ENCODE data around the gene MSX2.

Gene MSX2

DNA sequence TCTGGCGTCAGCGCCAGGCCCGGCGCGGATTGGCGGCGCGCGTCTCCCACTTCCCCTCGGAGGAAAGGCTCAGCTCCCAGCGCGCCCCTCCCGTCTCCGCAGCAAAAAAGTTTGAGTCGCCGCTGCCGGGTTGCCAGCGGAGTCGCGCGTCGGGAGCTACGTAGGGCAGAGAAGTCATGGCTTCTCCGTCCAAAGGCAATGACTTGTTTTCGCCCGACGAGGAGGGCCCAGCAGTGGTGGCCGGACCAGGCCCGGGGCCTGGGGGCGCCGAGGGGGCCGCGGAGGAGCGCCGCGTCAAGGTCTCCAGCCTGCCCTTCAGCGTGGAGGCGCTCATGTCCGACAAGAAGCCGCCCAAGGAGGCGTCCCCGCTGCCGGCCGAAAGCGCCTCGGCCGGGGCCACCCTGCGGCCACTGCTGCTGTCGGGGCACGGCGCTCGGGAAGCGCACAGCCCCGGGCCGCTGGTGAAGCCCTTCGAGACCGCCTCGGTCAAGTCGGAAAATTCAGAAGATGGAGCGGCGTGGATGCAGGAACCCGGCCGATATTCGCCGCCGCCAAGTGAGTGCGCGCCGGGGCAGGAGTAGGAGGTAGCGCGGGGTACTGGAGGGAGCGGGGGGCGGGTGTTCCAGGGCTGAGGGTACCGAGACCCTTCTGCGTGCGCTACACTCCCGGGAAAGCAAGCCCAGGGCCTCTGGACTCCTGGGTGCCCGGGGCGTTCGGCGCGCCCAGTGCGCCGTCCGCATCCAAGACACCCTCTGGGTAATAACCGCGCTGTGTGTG, at the start of gene MSX2:
Gene MSX2 (plus strand): TSS at position 99 of the 777 bp plus-strand sequence. CDS start 78 bp downstream, at position 177.
- no peak for DNase-seq

DNA sequence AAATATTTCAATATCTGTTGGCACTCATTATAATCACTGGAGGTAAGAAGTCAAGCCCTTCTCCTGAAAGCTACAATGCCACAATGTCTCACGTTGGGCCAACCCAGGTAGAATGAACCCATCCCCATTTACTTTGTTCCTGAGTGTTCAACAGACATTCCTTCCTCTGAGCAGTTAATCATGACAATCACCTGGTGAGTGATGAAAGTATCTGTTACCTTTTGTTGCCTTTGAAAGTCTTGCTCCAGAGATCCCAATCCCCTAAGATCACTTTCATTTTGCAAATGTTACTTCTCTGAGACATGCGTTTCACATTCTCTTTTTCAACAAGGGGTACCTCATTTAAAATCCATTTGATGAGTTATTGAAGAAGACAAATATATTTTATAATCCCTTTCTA, 49.3 kb upstream of the MSX2 start:
- DNase-seq = no peak

DNA sequence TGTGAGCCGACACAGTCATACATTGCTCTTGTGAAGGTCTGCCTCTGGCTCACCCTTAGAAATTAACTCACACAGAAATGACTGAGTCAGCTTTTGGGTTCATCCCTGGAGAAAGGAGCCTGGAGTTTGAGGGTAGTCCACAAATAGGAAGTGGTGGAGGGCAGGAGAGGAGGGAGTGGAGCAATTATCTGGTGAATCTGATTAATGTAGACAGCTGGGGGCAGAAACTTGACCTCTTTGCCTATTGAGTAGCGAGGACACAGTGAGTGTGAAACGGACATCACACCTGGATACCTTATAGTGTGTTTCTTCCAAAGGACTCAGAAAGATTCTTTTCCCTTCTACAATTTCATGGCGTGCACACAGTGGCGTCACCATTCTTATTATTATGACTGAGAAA, 48.5 kb upstream of the MSX2 start:
- DNase-seq = no peak

- no peak for DNase-seq
These were observed 46.3 kb upstream of the MSX2 start for GRCh38 chr5:174678107-174678506.

- DNase-seq = no peak
These were observed 43.3 kb upstream of the MSX2 start for GRCh38 chr5:174680901-174681565.

DNA sequence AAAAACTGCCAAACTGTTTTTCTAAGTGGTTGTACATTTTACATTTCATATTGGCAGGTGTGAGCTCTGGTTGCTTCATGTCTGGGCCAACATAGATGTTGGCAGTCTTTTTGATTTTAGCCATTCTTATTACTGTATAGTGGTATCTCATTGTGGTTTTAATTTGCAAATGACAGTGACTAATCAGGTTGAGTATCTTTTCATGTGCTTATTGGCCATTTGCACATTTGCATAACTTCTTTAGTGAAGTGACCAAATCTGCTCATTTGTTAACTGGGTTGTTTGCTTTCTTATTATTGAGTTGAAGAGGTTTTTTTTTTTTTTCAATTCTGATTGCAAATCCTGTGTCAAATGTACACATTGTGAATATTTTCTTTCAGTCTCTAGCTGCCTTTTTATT, 36.9 kb upstream of the MSX2 start:
- DNase-seq = no peak

DNA sequence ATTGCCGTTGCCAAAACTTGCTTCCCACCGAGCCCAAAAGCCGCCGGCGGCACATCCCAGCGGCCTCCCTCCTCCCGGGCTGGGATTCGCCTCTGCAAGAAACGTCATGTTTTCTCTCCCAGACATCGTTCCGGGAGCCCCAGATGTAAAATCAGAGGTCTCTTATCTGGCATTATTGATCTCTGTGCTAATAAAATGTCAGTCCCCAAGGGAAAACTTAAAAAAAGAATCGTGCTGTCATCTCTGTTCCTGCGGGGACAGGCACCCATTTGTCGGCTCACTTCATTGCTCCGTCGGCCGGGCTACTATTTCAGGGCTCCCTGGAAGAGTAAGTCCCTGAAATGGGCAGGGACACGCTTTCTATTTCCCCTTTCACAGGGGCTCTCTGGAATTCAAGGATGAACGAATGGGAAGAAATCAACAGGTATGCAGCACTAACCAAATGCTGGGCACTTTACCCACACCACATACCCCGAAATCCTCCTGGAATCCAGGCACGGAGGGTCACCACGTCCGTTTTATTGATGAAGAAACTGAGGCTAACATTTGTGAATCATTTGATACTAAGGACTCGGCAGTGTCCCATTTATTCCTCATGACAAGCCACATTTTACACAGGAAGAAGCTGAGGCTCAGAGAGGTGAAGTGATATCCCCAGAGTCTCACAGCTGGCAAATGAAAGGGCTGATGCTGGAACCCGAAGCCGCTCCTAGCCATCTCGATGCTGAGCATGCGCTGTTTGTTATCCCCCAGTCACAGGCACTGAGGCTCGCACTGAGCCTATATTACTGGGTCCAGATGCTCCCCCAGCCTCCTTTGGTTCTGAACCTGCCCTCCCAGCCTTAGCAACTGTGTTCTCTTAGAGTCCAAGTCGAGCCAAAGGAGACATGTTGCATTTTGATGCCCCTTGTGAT, 35.7 kb upstream of the MSX2 start:
- DNase-seq = no peak

DNA sequence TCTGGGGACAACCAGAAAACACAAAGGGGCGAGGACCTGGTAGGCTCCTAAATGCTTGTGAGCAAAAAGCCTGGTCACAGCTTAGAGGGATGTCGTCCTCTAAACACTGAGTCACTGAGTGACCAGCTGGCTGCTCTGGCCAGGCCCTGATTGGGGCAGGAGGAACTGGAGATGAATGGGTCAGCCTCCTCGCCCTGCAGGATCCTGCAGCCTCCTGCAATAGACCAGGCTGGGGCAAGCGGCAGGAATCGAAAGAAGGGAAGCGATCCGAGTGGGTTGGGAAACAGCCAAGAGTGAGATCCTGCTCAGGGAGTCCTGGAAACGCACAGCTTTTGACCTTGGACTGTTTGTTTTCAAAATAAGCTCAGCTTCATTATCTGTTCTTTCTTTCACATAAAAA, 34.1 kb upstream of the MSX2 start:
- DNase-seq = no peak

DNA sequence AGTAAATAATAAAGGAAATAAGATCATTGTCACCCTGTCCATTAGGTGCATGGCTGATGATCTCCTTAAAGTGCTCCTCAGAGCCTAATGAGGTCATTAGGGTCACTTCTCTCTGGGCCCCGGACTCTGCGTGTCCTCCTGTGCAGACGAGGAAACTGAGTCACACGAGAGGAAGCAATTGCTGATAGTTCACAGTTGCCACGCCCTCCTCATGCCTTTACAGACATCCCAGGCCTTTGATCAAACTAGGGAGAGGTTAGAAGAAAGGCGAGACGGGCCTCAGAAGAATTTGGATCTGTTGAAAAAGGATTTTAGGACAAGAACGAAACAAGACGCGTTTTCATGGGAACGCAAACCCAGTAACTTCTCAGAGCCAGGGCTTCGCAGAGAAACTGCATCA, 32.0 kb upstream of the MSX2 start:
- no peak for DNase-seq

GRCh38 chr5:174692982-174693422, 31.4 kb upstream of the MSX2 start:
- DNase-seq = no peak

DNA sequence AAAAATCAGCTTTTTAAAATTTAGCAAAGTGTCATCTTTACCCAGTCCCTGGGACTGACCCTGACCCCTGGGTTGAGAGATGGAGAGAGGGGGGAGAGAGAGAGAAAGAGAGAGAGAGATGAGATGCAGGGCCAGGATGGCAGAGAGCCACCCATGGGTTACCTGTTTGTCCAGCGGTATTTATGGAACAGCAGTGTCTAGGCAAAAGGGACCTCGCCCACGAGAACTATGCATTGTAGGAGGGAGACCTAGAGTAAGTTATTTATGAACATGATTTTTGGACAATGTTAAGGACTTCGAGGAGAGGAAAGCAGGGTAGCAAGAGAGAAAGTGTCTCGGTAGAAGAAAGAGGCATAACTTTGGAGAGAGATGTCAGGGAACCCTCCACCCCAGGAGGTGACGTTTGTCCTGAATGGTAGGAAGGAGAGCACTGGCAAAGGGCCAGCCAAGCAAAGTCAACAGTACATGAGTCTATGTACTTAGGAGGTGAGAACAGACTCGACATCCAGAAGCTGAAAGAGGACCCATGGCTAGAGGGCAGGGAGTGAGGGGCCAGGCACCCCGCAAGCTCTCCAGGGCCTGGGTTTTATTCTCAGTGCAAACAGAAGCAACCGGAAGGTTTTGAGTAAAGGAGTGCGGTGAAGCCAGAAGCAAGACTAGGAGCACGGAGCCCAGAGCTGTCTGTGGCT, 30.5 kb upstream of the MSX2 start:
- DNase-seq = no peak

DNA sequence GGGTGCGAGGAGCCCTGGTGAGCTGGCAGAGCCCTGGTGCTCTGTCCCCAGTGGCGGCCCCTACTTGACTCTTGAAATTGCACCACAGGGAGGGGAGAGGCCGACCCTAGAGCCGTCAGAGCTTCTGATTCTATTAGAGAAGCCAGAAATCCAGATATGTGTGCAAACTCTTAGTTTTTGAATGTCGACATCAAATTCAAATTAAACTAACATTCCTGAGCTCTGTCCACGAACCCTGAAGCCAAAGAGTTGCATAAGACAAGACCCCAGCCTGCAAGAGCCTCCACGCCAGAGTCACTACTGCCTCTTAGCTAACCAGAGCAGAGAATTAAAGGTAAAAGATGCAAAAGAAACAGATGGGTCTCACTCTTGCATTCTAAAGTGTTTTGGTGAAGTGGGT, 29.8 kb upstream of the MSX2 start:
- no peak for DNase-seq

- DNase-seq = no peak
These were observed 26.2 kb upstream of the MSX2 start for GRCh38 chr5:174698156-174698555.

DNA sequence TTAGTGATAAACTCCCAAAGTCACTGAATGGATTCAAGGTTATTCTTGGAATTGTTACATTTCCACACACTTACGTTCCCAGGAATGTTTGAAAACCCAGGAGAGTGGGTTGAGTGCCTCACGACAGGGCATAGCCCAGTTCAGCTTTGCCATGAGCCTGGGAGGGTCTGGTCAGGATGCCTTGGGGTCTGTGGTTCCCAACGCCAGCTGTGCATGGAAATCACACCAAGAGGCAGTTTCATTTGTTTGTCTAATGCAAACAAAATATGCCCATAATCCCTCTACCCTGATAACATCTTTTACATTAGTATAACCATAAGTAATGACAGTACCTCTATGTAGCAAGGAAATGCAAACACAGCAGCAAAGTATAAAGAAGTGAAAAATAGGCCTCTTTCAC, 25.3 kb upstream of the MSX2 start:
- DNase-seq = no peak

DNA sequence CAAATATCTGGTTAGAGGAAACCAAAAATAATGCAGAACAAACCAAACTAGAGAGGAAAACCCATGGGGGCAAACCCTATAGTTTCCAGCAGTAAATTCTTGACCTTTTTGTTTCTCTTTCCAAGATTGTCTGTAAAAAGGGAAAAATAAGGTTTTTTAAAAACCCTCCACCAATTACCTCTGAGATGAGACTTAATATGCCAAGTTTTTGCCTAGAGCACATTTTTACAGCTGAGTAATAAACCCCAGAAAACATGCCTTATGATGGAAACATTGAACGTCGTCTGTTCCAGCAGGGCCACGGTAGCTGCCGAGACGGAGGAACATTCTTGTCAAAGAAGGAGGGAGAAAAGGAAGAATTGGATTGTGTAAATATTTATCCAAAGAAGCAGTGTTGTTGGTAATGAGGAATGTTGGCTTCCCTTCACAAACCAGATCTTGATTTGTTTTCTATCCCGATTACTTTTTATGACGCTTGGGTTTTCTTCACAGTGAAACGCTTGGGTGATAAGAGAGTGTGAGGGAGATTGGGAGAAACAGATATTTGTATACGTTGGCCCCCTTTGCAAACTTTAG, 17.3 kb upstream of the MSX2 start:
- DNase-seq = no peak

DNA sequence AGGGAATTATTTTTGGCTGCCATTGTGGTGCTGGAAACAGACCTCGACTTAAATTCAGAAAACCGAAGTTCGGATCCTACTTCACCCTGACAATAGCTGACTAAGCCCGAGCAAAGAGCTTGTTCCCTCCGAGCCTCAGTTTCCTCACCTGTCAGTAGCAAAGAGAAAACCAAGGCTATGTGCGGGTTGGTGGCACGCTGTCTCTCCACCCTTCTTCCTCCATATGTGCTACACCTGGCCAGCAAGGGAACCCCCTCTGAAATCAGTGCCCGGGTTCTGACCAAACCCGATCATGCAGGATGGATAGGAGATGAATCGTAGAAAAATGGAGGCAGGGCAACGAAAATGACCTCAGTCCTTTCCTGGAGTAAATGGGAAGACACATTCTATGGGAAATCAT, 16.7 kb upstream of the MSX2 start:
- no peak for DNase-seq

DNA sequence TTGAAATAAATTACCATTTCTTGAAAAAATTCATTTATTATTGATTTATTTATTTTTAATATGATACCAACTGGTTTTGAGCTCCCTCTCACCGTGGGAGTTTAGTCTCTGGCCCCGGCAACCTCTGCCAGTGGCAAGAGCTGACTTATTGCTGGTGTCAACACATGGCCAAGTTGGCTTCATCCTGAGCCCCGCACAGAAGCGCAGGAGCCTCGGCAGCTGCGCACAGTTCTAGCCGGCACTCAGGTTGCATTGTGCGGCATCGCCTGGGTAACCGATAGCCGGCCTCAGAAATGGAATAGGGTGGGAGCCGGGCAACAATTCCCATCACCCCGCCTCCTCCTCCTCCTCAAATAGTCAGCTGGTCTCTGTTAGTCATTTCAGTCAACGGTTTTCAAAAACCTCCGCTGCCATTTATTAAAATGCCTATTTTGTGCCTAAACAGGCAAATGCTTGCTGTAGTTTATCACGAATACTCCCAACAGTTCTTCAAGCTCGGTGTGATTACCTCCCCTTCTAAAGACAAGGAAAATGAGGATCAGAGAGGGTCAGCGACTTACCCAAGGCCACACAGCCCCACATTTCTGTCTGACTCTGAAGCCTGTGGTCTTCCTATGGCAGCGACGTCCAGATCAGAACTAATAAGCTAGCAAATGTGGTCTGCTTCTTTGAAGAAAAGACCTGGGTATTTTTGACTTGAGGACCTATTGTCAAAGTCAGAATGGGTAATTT, 15.7 kb upstream of the MSX2 start:
- DNase-seq = no peak

GRCh38 chr5:174714751-174715150, 9.6 kb upstream of the MSX2 start:
- no peak for DNase-seq

- no peak for DNase-seq
These were observed 8.6 kb upstream of the MSX2 start for GRCh38 chr5:174715804-174716203.

DNA sequence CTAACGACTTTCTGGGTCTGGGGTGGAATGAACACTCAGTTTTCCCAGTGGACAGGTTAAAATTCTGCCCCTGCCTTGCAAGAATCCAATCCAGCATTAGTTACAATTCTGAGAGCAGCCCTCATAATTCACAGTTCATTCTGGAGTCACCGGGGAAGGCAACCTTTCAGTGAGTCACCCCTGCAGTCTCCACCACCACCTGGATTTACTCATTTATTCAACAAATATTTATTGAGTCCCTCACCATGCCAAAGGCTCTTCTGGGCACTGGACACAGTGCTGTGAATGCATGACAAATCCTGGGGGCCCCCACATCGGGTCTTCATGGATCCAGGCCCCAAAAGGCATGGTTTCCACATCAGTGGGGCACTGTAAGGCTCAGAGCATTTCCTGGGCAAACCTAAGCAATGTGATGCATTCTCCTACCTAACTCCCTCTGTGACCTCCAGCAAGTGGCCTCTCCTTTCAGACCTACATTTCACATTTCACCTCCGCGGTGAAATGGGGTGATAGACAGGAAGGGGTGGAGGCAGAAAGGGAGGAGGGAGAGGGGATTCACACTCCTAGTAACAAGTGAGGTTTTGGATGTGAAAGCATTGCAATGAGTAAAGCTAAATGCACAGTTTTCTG, 6.4 kb upstream of the MSX2 start:
- no peak for DNase-seq

DNA sequence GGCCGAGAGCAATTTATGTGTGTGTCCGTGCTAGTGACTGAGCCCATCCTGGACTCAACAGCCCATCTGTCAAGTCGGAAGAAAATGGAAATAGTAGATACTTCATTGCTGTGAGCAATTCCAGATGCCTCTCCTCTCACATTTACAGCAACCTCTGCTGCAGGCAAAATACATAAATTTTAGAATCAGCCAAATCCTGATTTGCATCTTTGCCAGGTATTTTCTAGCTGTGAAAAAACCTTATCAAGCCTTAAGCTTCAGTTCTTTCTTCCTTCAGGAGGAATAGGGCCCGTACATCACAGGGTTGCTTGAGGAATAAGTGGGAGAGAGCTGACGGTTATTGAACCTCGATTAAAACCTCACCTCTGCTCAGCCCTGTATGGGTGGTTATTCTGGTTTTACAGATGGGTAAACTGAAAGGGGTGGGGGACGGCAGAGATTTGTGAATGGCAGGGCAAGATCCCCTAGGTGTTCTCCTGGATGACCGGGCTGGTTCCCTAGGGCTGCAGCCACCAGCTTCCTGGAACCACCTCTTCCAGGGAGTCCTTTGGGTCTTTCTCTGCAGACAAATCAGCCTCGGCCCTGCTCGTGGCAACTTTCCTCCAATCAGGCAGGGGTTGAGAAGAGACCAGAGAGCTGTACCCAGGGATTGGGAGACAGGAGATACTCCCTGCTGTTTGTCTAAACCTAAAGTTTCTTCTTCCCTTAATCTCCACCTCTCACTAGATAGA, 5.3 kb upstream of the MSX2 start:
- no peak for DNase-seq
